A549 (cell line): Measurements from ENCODE around the gene GRK5.

Experiments used
- MYC ChIP-seq: IDR thresholded peaks from 2 replicates; pipeline ENCODE4 v1.6.1; 2012; ENCODE audit warnings: mild to moderate bottlenecking, inconsistent platforms, low read length, improper control_type of control experiment, borderline replicate concordance
- RAD21 ChIP-seq, 2 experiments: fragments of >200 bp in 1 of 2; sonication (Bioruptor Twin) in 1 of 2; formaldehyde crosslinking in 1 of 2; IDR thresholded peaks in 1 of 2; conservative IDR thresholded peaks in 1 of 2; 2 replicates in 1 of 2; 3 replicates in 1 of 2; pipeline ENCODE4 v1.6.1; 2012 to 2018; ENCODE audit warnings: inconsistent platforms in 1 of 2
- TF ChIP-seq, protein P1 (sequence below): IDR thresholded peaks from 2 replicates; pipeline ENCODE4 v1.6.1; 2012
- TF ChIP-seq, protein P2 (sequence below): fragments of >200 bp; sonication (Bioruptor Twin); formaldehyde crosslinking; IDR thresholded peaks from 3 replicates; pipeline ENCODE4 v1.5.1; 2016

DNA sequence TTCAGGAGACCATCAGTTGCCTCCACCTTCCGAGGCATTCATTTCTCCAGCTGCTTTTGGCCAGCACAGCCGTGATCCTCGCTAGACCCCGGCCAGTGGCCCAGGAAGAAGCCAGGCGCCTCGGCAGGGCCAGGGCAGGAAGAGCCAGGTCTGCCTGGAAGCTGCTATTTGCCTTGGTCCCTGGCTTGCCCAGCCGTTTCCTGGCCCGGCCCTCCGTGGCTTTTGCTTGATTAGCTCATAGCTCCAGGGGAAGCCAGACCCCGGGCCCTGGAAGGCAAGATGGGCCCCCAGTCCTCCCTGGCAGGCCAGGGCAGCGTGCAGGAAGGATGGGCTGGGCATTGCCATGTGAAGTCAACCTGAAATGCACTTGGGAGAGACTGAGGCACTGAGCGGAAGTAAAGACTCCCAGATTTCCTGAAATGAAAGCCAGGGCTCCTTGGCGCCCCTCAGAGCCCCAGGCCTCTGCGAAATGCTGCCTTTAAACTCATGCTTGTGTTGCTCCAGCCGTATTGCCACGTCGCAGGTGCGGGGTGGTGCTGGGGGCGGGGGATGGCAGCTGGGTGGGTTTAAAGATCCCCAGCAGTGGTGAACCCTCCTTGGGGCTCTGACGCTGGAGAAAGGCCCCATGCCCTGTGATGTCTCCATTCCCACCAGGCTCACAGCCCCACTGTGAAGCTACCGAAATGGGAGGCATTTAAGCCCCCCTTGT is 160.6 kb downstream of the GRK5 start:
- TF ChIP-seq, protein P1, sequence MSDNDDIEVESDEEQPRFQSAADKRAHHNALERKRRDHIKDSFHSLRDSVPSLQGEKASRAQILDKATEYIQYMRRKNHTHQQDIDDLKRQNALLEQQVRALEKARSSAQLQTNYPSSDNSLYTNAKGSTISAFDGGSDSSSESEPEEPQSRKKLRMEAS: no peak
- no peak for TF ChIP-seq MYC
- TF ChIP-seq, protein P2, sequence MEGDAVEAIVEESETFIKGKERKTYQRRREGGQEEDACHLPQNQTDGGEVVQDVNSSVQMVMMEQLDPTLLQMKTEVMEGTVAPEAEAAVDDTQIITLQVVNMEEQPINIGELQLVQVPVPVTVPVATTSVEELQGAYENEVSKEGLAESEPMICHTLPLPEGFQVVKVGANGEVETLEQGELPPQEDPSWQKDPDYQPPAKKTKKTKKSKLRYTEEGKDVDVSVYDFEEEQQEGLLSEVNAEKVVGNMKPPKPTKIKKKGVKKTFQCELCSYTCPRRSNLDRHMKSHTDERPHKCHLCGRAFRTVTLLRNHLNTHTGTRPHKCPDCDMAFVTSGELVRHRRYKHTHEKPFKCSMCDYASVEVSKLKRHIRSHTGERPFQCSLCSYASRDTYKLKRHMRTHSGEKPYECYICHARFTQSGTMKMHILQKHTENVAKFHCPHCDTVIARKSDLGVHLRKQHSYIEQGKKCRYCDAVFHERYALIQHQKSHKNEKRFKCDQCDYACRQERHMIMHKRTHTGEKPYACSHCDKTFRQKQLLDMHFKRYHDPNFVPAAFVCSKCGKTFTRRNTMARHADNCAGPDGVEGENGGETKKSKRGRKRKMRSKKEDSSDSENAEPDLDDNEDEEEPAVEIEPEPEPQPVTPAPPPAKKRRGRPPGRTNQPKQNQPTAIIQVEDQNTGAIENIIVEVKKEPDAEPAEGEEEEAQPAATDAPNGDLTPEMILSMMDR: no peak
- no peak for TF ChIP-seq RAD21 (conservative IDR thresholded peaks at IDR 0.05 in 1 of 2, IDR thresholded peaks at IDR 0.05 in 1 of 2)
